ENCODE measurements around the gene CBX7.

DNA sequence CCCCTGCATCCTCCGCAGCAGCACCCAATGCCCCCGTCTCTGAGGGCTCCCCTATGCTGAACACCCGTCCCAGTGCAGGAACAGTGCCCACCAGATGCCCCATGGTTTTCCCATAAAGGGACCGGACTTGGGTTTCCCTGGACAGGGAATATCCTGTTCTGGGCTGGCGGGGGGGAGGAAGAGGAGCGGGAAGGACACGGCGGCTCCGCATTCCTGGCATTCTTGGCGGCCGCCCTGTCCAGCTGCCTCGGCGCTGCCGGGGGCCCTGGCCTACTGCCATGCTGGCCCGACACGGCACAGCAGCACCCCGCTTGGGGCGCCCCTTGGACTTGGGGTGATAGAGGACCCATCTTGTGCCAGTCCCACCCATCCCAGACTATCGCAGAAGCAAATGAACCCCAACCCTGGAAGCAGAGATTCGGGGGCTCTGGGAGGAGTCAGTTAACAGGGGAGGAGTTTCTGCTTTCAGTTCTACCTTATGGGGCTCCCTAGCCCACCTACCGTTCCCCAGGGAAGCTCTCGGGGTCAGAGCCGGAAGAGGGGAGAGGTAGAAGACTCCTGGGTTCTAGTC is 23.7 kb upstream of the CBX7 start:
- TF ChIP-seq, protein P1, sequence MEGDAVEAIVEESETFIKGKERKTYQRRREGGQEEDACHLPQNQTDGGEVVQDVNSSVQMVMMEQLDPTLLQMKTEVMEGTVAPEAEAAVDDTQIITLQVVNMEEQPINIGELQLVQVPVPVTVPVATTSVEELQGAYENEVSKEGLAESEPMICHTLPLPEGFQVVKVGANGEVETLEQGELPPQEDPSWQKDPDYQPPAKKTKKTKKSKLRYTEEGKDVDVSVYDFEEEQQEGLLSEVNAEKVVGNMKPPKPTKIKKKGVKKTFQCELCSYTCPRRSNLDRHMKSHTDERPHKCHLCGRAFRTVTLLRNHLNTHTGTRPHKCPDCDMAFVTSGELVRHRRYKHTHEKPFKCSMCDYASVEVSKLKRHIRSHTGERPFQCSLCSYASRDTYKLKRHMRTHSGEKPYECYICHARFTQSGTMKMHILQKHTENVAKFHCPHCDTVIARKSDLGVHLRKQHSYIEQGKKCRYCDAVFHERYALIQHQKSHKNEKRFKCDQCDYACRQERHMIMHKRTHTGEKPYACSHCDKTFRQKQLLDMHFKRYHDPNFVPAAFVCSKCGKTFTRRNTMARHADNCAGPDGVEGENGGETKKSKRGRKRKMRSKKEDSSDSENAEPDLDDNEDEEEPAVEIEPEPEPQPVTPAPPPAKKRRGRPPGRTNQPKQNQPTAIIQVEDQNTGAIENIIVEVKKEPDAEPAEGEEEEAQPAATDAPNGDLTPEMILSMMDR (IDR thresholded peaks at IDR 0.05 in 8 of 11, conservative IDR thresholded peaks at IDR 0.05 in 3 of 11), result no peak
- TF ChIP-seq POLR2AphosphoS5 (IDR thresholded peaks at IDR 0.05) (peak; percentile 79 to 90 (median 83)), POLR2A (IDR thresholded peaks at IDR 0.05) (no peak)

Data from spleen (tissue), 7 donors.